Prostate gland (tissue), 2 donors: ENCODE measurements around the gene TMEM108.

Experiments
- POLR2A ChIP-seq: fragments of 450-650 bp; IDR thresholded peaks from one replicate; pipeline ENCODE4 v1.6.1; 2016; ENCODE audit warnings: antibody characterized with exemption, mild to moderate bottlenecking
- TF ChIP-seq, protein P1 (sequence below), 4 experiments: fragments of 200-600 bp in 2 of 4; fragments of 450-650 bp in 2 of 4; sonication (generic) in 2 of 4; IDR thresholded peaks; 1 replicate in 3 of 4; 2 replicates in 1 of 4; pipeline ENCODE4 v1.5.1; 2016 to 2019; ENCODE audit warnings: antibody characterized with exemption in 4 of 4, mild to moderate bottlenecking in 2 of 4, moderate library complexity in 2 of 4

DNA sequence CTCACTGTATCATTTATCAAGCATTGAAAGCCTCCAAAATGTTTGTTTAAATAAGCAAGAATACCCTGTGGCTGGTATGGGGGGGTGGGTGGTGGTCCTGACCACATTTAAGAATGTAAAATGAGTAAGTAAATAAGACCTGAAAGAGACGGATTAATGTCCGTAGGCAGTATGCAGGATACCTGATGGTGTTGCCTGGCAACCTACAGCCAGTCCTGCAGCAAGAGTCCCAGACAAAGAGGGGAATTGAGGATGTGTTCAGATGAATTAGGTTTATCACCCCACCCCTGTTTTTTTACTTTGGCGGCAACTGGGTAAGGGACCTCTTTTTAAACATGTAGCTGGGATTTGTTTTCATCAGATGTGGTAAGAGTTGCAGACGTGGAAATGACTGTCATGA lies 261.9 kb downstream of the TMEM108 start:
- no peak for TF ChIP-seq POLR2A
- TF ChIP-seq, protein P1, sequence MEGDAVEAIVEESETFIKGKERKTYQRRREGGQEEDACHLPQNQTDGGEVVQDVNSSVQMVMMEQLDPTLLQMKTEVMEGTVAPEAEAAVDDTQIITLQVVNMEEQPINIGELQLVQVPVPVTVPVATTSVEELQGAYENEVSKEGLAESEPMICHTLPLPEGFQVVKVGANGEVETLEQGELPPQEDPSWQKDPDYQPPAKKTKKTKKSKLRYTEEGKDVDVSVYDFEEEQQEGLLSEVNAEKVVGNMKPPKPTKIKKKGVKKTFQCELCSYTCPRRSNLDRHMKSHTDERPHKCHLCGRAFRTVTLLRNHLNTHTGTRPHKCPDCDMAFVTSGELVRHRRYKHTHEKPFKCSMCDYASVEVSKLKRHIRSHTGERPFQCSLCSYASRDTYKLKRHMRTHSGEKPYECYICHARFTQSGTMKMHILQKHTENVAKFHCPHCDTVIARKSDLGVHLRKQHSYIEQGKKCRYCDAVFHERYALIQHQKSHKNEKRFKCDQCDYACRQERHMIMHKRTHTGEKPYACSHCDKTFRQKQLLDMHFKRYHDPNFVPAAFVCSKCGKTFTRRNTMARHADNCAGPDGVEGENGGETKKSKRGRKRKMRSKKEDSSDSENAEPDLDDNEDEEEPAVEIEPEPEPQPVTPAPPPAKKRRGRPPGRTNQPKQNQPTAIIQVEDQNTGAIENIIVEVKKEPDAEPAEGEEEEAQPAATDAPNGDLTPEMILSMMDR (IDR thresholded peaks at IDR 0.05), result no peak
